BLaER1 (cell line): Measurements from ENCODE around the gene MRPS14.
"Not testable (repeated sequence)": the region's sequence is repeated elsewhere in the genome, so short reads cannot be mapped to it uniquely, and the experiment has no call there.

ENCODE experiments used
- H3K27ac ChIP-seq: shearing (Covaris generic); formaldehyde crosslinking; 2 replicates; pipeline ENCODE4 v1.8.1; 2022
- H3K27me3 ChIP-seq: shearing (Covaris generic); formaldehyde crosslinking; 2 replicates; pipeline ENCODE4 v1.8.1; 2022
- H3K36me3 ChIP-seq: shearing (Covaris generic); formaldehyde crosslinking; 2 replicates; pipeline ENCODE4 v1.8.1; 2022
- H3K4me1 ChIP-seq: shearing (Covaris generic); formaldehyde crosslinking; 2 replicates; pipeline ENCODE4 v1.8.1; 2022
- H3K4me2 ChIP-seq: shearing (Covaris generic); formaldehyde crosslinking; 2 replicates; pipeline ENCODE4 v1.8.1; 2022
- H3K4me3 ChIP-seq: shearing (Covaris generic); formaldehyde crosslinking; 2 replicates; pipeline ENCODE4 v1.8.1; 2022
- H3K9ac ChIP-seq: shearing (Covaris generic); formaldehyde crosslinking; 2 replicates; pipeline ENCODE4 v1.8.1; 2022
- H3K9me3 ChIP-seq: shearing (Covaris generic); formaldehyde crosslinking; 2 replicates; pipeline ENCODE4 v1.8.1; 2022
- H4K20me1 ChIP-seq: shearing (Covaris generic); formaldehyde crosslinking; 2 replicates; pipeline ENCODE4 v1.8.1; 2022
- Cebpa-rat ChIP-seq: shearing (Covaris generic); IDR thresholded peaks from 2 replicates; pipeline ENCODE4 v1.8.1; 2022

MRPS14 gene

GRCh38 chr1:175045519-175045918, 22.3 kb upstream of the MRPS14 start:
- Histone ChIP-seq H4K20me1 (no peaks in the 10 kb centered on the region), H3K9me3 (0 out of 2 replicates have a peak, but pooled peaks cover 3% of the 10 kb centered on the region), H3K36me3 (no peaks in the 10 kb centered on the region), H3K27ac (no peak overlapping the region), H3K4me2 (no peak overlapping the region), H3K4me3 (no peak overlapping the region), H3K4me1 (no peaks in the 10 kb centered on the region), H3K27me3 (no peaks in the 10 kb centered on the region), H3K9ac (no peak overlapping the region)
- TF ChIP-seq Cebpa-rat, result no peak

- H3K36me3 ChIP-seq, result no peaks in the 10 kb centered on the region
- TF ChIP-seq Cebpa-rat, result no peak
- H3K9ac ChIP-seq, result no peak overlapping the region
- H3K4me1 ChIP-seq, result no peaks in the 10 kb centered on the region
- H3K9me3 ChIP-seq, result 0 out of 2 replicates have a peak, but pooled peaks cover 3% of the 10 kb centered on the region
- no peaks in the 10 kb centered on the region for H3K27me3 ChIP-seq
- no peak overlapping the region for H3K27ac ChIP-seq
- H3K4me2 ChIP-seq, result no peak overlapping the region
- H4K20me1 ChIP-seq, result no peaks in the 10 kb centered on the region
- no peak overlapping the region for H3K4me3 ChIP-seq
Measured at GRCh38 chr1:175045097-175045496, 21.9 kb upstream of the MRPS14 start.

GRCh38 chr1:175044591-175044990, 21.4 kb upstream of the MRPS14 start:
- H3K4me3 ChIP-seq, H3K36me3 ChIP-seq, H4K20me1 ChIP-seq, H3K27me3 ChIP-seq, H3K9ac ChIP-seq, H3K4me1 ChIP-seq, H3K4me2 ChIP-seq, H3K27ac ChIP-seq, H3K9me3 ChIP-seq: not testable (repeated sequence)

- Histone ChIP-seq H3K27me3 (no peaks in the 10 kb centered on the region), H3K4me3 (no peak overlapping the region), H3K9ac (no peak overlapping the region), H4K20me1 (no peaks in the 10 kb centered on the region), H3K9me3 (0 out of 2 replicates have a peak, but pooled peaks cover 3% of the 10 kb centered on the region), H3K36me3 (no peaks in the 10 kb centered on the region), H3K27ac (no peak overlapping the region), H3K4me2 (no peak overlapping the region), H3K4me1 (no peaks in the 10 kb centered on the region)
- no peak for TF ChIP-seq Cebpa-rat
Measured at GRCh38 chr1:175043824-175044223, 20.6 kb upstream of the MRPS14 start.

GRCh38 chr1:175042650-175043049, 19.4 kb upstream of the MRPS14 start:
- Histone ChIP-seq H3K36me3 (no peaks in the 10 kb centered on the region), H3K27ac (no peak overlapping the region), H3K9me3 (0 out of 2 replicates have a peak, but pooled peaks cover 3% of the 10 kb centered on the region), H3K4me3 (no peak overlapping the region), H3K4me2 (no peak overlapping the region), H3K27me3 (no peaks in the 10 kb centered on the region), H4K20me1 (no peaks in the 10 kb centered on the region), H3K9ac (no peak overlapping the region), H3K4me1 (no peaks in the 10 kb centered on the region)
- no peak for TF ChIP-seq Cebpa-rat

GRCh38 chr1:175040324-175040879, 17.2 kb upstream of the MRPS14 start:
- H3K27ac ChIP-seq, result no peak overlapping the region
- no peak overlapping the region for H3K4me2 ChIP-seq
- no peak overlapping the region for H3K4me3 ChIP-seq
- no peak overlapping the region for H3K9ac ChIP-seq
- no peaks in the 10 kb centered on the region for H3K36me3 ChIP-seq
- H3K27me3 ChIP-seq, result no peaks in the 10 kb centered on the region
- no peak for TF ChIP-seq Cebpa-rat
- H3K4me1 ChIP-seq, result no peaks in the 10 kb centered on the region
- no peaks in the 10 kb centered on the region for H3K9me3 ChIP-seq
- no peaks in the 10 kb centered on the region for H4K20me1 ChIP-seq

GRCh38 chr1:175037416-175037815, 14.2 kb upstream of the MRPS14 start:
- H3K4me1 ChIP-seq, result no peaks in the 10 kb centered on the region
- H4K20me1 ChIP-seq, result no peaks in the 10 kb centered on the region
- TF ChIP-seq Cebpa-rat, result no peak
- no peak overlapping the region for H3K4me3 ChIP-seq
- no peak overlapping the region for H3K4me2 ChIP-seq
- H3K9me3 ChIP-seq, result no peaks in the 10 kb centered on the region
- no peak overlapping the region for H3K9ac ChIP-seq
- H3K27ac ChIP-seq, result no peak overlapping the region
- no peaks in the 10 kb centered on the region for H3K27me3 ChIP-seq
- H3K36me3 ChIP-seq, result no peaks in the 10 kb centered on the region

- TF ChIP-seq Cebpa-rat, result no peak
- Histone ChIP-seq H3K36me3 (no peaks in the 10 kb centered on the region), H3K9me3 (no peaks in the 10 kb centered on the region), H3K4me1 (no peaks in the 10 kb centered on the region), H3K4me2 (no peak overlapping the region), H3K27ac (no peak overlapping the region), H3K4me3 (no peak overlapping the region), H3K27me3 (no peaks in the 10 kb centered on the region), H3K9ac (no peak overlapping the region), H4K20me1 (no peaks in the 10 kb centered on the region)
Measured at GRCh38 chr1:175036476-175036875, 13.3 kb upstream of the MRPS14 start.

GRCh38 chr1:175035865-175036264, 12.6 kb upstream of the MRPS14 start:
- no peak for TF ChIP-seq Cebpa-rat

GRCh38 chr1:175034775-175035174, 11.6 kb upstream of the MRPS14 start:
- no peak overlapping the region for H3K4me2 ChIP-seq

More at GRCh38 chr1:175035865-175036264, 12.6 kb upstream of the MRPS14 start:
- Histone ChIP-seq H3K4me2 (no peak overlapping the region), H4K20me1 (no peaks in the 10 kb centered on the region), H3K4me3 (no peak overlapping the region), H3K9ac (no peak overlapping the region), H3K27ac (no peak overlapping the region), H3K36me3 (no peaks in the 10 kb centered on the region), H3K27me3 (no peaks in the 10 kb centered on the region), H3K9me3 (no peaks in the 10 kb centered on the region), H3K4me1 (no peaks in the 10 kb centered on the region)

GRCh38 chr1:175033953-175034352, 10.7 kb upstream of the MRPS14 start:
- Histone ChIP-seq H3K4me1 (no peaks in the 10 kb centered on the region), H4K20me1 (no peaks in the 10 kb centered on the region), H3K27ac (no peak overlapping the region), H3K36me3 (no peaks in the 10 kb centered on the region), H3K4me2 (no peak overlapping the region), H3K27me3 (no peaks in the 10 kb centered on the region), H3K4me3 (no peak overlapping the region), H3K9ac (no peak overlapping the region), H3K9me3 (no peaks in the 10 kb centered on the region)
- no peak for TF ChIP-seq Cebpa-rat

More at GRCh38 chr1:175034775-175035174, 11.6 kb upstream of the MRPS14 start:
- no peaks in the 10 kb centered on the region for H3K27me3 ChIP-seq
- TF ChIP-seq Cebpa-rat, result no peak
- H3K36me3 ChIP-seq, result no peaks in the 10 kb centered on the region
- H3K4me1 ChIP-seq, result no peaks in the 10 kb centered on the region
- no peak overlapping the region for H3K27ac ChIP-seq
- H3K9me3 ChIP-seq, result no peaks in the 10 kb centered on the region
- H3K9ac ChIP-seq, result no peak overlapping the region
- H4K20me1 ChIP-seq, result no peaks in the 10 kb centered on the region
- no peak overlapping the region for H3K4me3 ChIP-seq
